IMR-90 (cell line): ENCODE results near the gene NLRC5. TPM values are rescaled to one million over a fixed set of nuclear protein-coding genes. Genes with fewer than 3 reads are reported as not detected.
A peak's percentile ranks its signal among the peaks of the same experiment; 100 is the strongest.

Experiments used
- ATAC-seq: fragments of 200-7000 bp; cut with Tn5 transposase; 2 replicates; pipeline ENCODE4 v1.9.1; 2020; ENCODE audit warnings: low read depth, mild to moderate bottlenecking, moderate library complexity
- BruUV-seq: library from RNA; stranded (reverse); fragments of 400-500 nt; replicated peaks from 2 replicates; lab custom pipeline; 2021; lab: Mats Ljungman, UMichigan
- CTCF ChIA-PET: fragments of 300-600 bp; formaldehyde crosslinking; extraction: SDS; loops from one replicate; lab custom pipeline; 2021; ENCODE audit warnings: antibody characterized with exemption; lab: Yijun Ruan, JAX
- POLR2A ChIA-PET: fragments of 300-600 bp; sonication (Branson Sonifier 250); formaldehyde crosslinking; loops from one replicate; lab custom pipeline; 2022; ENCODE audit warnings: antibody characterized with exemption; ENCODE audit not compliant: unreplicated experiment; lab: Charles Lee
- DNase-seq: peaks from one replicate; pipeline ENCODE4 v3.0.0; 2013
- H2AFZ ChIP-seq: replicated peaks from 2 replicates; pipeline ENCODE3; 2013; ENCODE audit warnings: low read length, mild to moderate bottlenecking; ENCODE audit not compliant: poor library complexity
- H2AK5ac ChIP-seq: 2 replicates; pipeline ENCODE4 v1.6.1; 2013; ENCODE audit warnings: low read depth, low read length, inconsistent platforms
- H2AK9ac ChIP-seq: replicated peaks from 2 replicates; pipeline ENCODE3; 2013; ENCODE audit warnings: mild to moderate bottlenecking, low read depth, low read length, moderate library complexity; ENCODE audit not compliant: poor library complexity
- H2BK120ac ChIP-seq: 2 replicates; pipeline ENCODE4 v1.6.1; 2013; ENCODE audit warnings: low read depth, low read length, inconsistent platforms
- H2BK15ac ChIP-seq: 3 replicates; pipeline ENCODE4 v1.6.1; 2013; ENCODE audit warnings: low read depth, low read length, inconsistent platforms
- H2BK20ac ChIP-seq: 2 replicates; pipeline ENCODE4 v1.6.1; 2013; ENCODE audit warnings: low read depth, mild to moderate bottlenecking, inconsistent platforms, low read length, moderate library complexity
- H2BK5ac ChIP-seq: 2 replicates; pipeline ENCODE4 v1.6.1; 2013; ENCODE audit warnings: mild to moderate bottlenecking, low read depth, low read length, inconsistent platforms; ENCODE audit not compliant: poor library complexity, severe bottlenecking
- H3K14ac ChIP-seq: replicated peaks from 2 replicates; pipeline ENCODE4 v1.6.1; 2013; ENCODE audit warnings: low read depth, low read length, inconsistent platforms
- H3K18ac ChIP-seq: 2 replicates; pipeline ENCODE4 v1.6.1; 2013; ENCODE audit warnings: low read depth, low read length, control low read depth
- H3K23ac ChIP-seq: 2 replicates; pipeline ENCODE4 v1.6.1; 2013; ENCODE audit warnings: low read depth, low read length, inconsistent platforms
- H3K27ac ChIP-seq: 2 replicates; pipeline ENCODE4 v1.5.1; 2013; ENCODE audit warnings: mild to moderate bottlenecking, control low read depth, low read length; ENCODE audit not compliant: insufficient read depth
- H3K27me3 ChIP-seq: 2 replicates; pipeline ENCODE4 v1.6.1; 2013; ENCODE audit warnings: low read length; ENCODE audit not compliant: control insufficient read depth, insufficient read depth
- H3K36me3 ChIP-seq: 2 replicates; pipeline ENCODE4 v1.6.1; 2013; ENCODE audit warnings: low read length, mixed read lengths; ENCODE audit not compliant: control insufficient read depth, insufficient read depth
- H3K4ac ChIP-seq: 2 replicates; pipeline ENCODE4 v1.6.1; 2013; ENCODE audit warnings: low read depth, low read length, inconsistent platforms
- H3K4me1 ChIP-seq: 2 replicates; pipeline ENCODE4 v1.6.1; 2013; ENCODE audit warnings: low read length, mixed read lengths; ENCODE audit not compliant: control insufficient read depth, insufficient read depth
- H3K4me2 ChIP-seq: 2 replicates; pipeline ENCODE4 v1.6.1; 2013; ENCODE audit warnings: low read depth, mild to moderate bottlenecking, control low read depth, low read length, moderate library complexity
- H3K4me3 ChIP-seq: 2 replicates; pipeline ENCODE4 v1.5.1; 2013; ENCODE audit warnings: low read depth, mild to moderate bottlenecking, control low read depth, low read length, moderate library complexity; ENCODE audit not compliant: insufficient read depth
- H3K56ac ChIP-seq: 2 replicates; pipeline ENCODE4 v1.6.1; 2013; ENCODE audit warnings: low read length, inconsistent platforms; ENCODE audit not compliant: insufficient read depth; ENCODE audit errors: extremely low read depth
- H3K79me1 ChIP-seq, 2 experiments: 2 replicates each; pipeline ENCODE4 v1.6.1; 2013; ENCODE audit warnings: low read length in 2 of 2, inconsistent platforms in 1 of 2, low read depth in 1 of 2
- H3K9ac ChIP-seq: 2 replicates; pipeline ENCODE4 v1.6.1; 2013; ENCODE audit warnings: low read depth, low read length, control low read depth
- H3K9me1 ChIP-seq: 2 replicates; pipeline ENCODE4 v1.6.1; 2013; ENCODE audit warnings: low read length, inconsistent platforms; ENCODE audit not compliant: insufficient read depth
- H3K9me3 ChIP-seq: 2 replicates; pipeline ENCODE4 v1.6.1; 2013; ENCODE audit warnings: low read length; ENCODE audit not compliant: control insufficient read depth, insufficient read depth
- H4K20me1 ChIP-seq: 2 replicates; pipeline ENCODE4 v1.6.1; 2013; ENCODE audit warnings: low read length, inconsistent platforms; ENCODE audit not compliant: insufficient read depth
- H4K5ac ChIP-seq: 2 replicates; pipeline ENCODE4 v1.6.1; 2013; ENCODE audit warnings: mild to moderate bottlenecking, low read depth, low read length, control low read depth
- H4K8ac ChIP-seq, 2 experiments: 2 replicates each; pipeline ENCODE4 v1.6.1; 2013; ENCODE audit warnings: low read depth in 2 of 2, low read length in 2 of 2, control low read depth in 1 of 2, inconsistent platforms in 1 of 2
- H4K91ac ChIP-seq: 2 replicates; pipeline ENCODE4 v1.6.1; 2013; ENCODE audit warnings: low read depth, low read length, inconsistent platforms; ENCODE audit not compliant: insufficient read depth
- BHLHE40 ChIP-seq: fragments of 150-350 bp; IDR thresholded peaks from 2 replicates; pipeline ENCODE4 v1.6.1; 2016; ENCODE audit warnings: mild to moderate bottlenecking, low read depth, low read length
- CEBPB ChIP-seq: IDR thresholded peaks from 2 replicates; pipeline ENCODE4 v1.6.1; 2012; ENCODE audit warnings: low read depth, low read length, improper control_type of control experiment
- CHD1 ChIP-seq: IDR thresholded peaks from 2 replicates; pipeline ENCODE4 v1.6.1; 2012; ENCODE audit warnings: low read depth, low read length, improper control_type of control experiment
- FOS ChIP-seq: fragments of 150-350 bp; IDR thresholded peaks from 2 replicates; pipeline ENCODE4 v1.6.1; 2016; ENCODE audit warnings: low read depth, low read length
- MAFK ChIP-seq: IDR thresholded peaks from 2 replicates; pipeline ENCODE4 v1.6.1; 2012; ENCODE audit warnings: low read depth, low read length, improper control_type of control experiment
- MAZ ChIP-seq: IDR thresholded peaks from 2 replicates; pipeline ENCODE4 v1.6.1; 2012; ENCODE audit warnings: low read depth, mild to moderate bottlenecking, low read length, improper control_type of control experiment, moderate library complexity, borderline replicate concordance
- MXI1 ChIP-seq: IDR thresholded peaks from 2 replicates; pipeline ENCODE4 v1.6.1; 2012; ENCODE audit warnings: low read depth, mild to moderate bottlenecking, low read length, moderate library complexity, borderline replicate concordance
- NFE2L2 ChIP-seq: fragments of 150-350 bp; IDR thresholded peaks from 2 replicates; pipeline ENCODE4 v1.6.1; 2016; ENCODE audit warnings: low read depth, mild to moderate bottlenecking, low read length
- POLR2A ChIP-seq: IDR thresholded peaks from 2 replicates; pipeline ENCODE4 v1.6.1; 2012; ENCODE audit warnings: mild to moderate bottlenecking, low read depth, low read length
- RAD21 ChIP-seq: IDR thresholded peaks from 2 replicates; pipeline ENCODE4 v1.6.1; 2012; ENCODE audit warnings: low read length, improper control_type of control experiment
- RCOR1 ChIP-seq: IDR thresholded peaks from 2 replicates; pipeline ENCODE4 v1.6.1; 2012; ENCODE audit warnings: mild to moderate bottlenecking, low read length, improper control_type of control experiment; ENCODE audit not compliant: insufficient replicate concordance
- RFX5 ChIP-seq: IDR thresholded peaks from 2 replicates; pipeline ENCODE4 v1.8.0; 2012; ENCODE audit warnings: low read depth, mild to moderate bottlenecking, low read length, moderate library complexity
- SMC3 ChIP-seq: fragments of 150-350 bp; IDR thresholded peaks from 2 replicates; pipeline ENCODE4 v1.6.1; 2016; ENCODE audit warnings: low read depth, mild to moderate bottlenecking, antibody characterized with exemption, low read length, moderate library complexity
- USF2 ChIP-seq: fragments of 150-350 bp; IDR thresholded peaks from 2 replicates; pipeline ENCODE4 v1.6.1; 2017; ENCODE audit warnings: mild to moderate bottlenecking, antibody characterized with exemption, low read length, low read depth
- WGBS, 2 experiments: methylation state at CpG; one replicate each; pipeline versions ENCODE4 v1.1.5 to v1.1.7; 2013; ENCODE audit warnings: missing lambda C conversion rate in 2 of 2; ENCODE audit not compliant: insufficient read length in 1 of 2; ENCODE audit errors: extremely low coverage in 2 of 2; 5-methylcytosine and 5-hydroxymethylcytosine counted together
- dilution Hi-C: fragments of 300-500 bp; cut with HindIII; formaldehyde crosslinking; loops from one replicate; pipeline ENCODE4 v1.14.3; 2018; ENCODE audit warnings: low sequenced_read_pairs; ENCODE audit not compliant: unreplicated experiment
- in situ Hi-C: fragments of 300-500 bp; cut with MboI; formaldehyde crosslinking; loops from 3 replicates; pipeline ENCODE4 v1.14.3; 2019; ENCODE audit warnings: low sequenced_read_pairs, inconsistent platforms, mixed read lengths
- intact Hi-C: fragments of 100-400 bp; cut with micrococcal nuclease; formaldehyde crosslinking; loops from 2 replicates; pipeline ENCODE4 v1.10.0; 2022
- polyA plus RNA-seq, 3 experiments: library from polyadenylated mRNA; depleted of rRNA; stranded (reverse); fragments of >200 nt; gene quantifications; 2 replicates each; pipeline ENCODE4 v1.2.3, GENCODE V29; 2012; ENCODE audit warnings: low replicate concordance in 1 of 3
- total RNA-seq: library from RNA; depleted of rRNA; stranded (reverse); fragments of >200 nt; gene quantifications from 2 replicates; pipeline ENCODE4 v1.2.3, GENCODE V29; 2012
- TF ChIP-seq, protein P1 (sequence below): conservative IDR thresholded peaks from 2 replicates; pipeline ENCODE4 v1.5.1; 2012; ENCODE audit warnings: mild to moderate bottlenecking, low read depth, low read length, improper control_type of control experiment
- TF ChIP-seq, protein P2 (sequence below): fragments of 150-350 bp; IDR thresholded peaks from 2 replicates; pipeline ENCODE4 v1.6.1; 2016; ENCODE audit warnings: low read depth, mild to moderate bottlenecking, low read length, moderate library complexity, borderline replicate concordance

Gene NLRC5
- total and polyA plus RNA-seq, 2 of the 4 experiments (the other 2 are of a cell fraction): 9.1 to 14.9 TPM

GRCh38 chr16:57133031-57133430 is 143.7 kb downstream of the NLRC5 start:
- Histone ChIP-seq H2BK5ac (no peak overlapping the region), H2AK5ac (no peak overlapping the region), H3K4me1 (no peaks in the 10 kb centered on the region), H3K56ac (no peak overlapping the region), H3K4me2 (no peak overlapping the region), H3K36me3 (no peaks in the 10 kb centered on the region; the same call in 1 of the 2 replicates), H3K27ac (no peak overlapping the region), H3K9ac (no peak overlapping the region), H2AFZ (no peak overlapping the region), H4K5ac (no peak overlapping the region), H2BK15ac (no peak overlapping the region), H3K4ac (no peak overlapping the region), H4K8ac (no peak overlapping the region), H3K79me1 (no peaks in the 10 kb centered on the region), H3K18ac (no peak overlapping the region), H4K91ac (no peak overlapping the region), H3K9me3 (no peaks in the 10 kb centered on the region), H3K14ac (no peak overlapping the region), H3K27me3 (no peaks in the 10 kb centered on the region), H2BK20ac (no peak overlapping the region), H3K9me1 (peaks cover 3% of the 10 kb centered on the region; the same call in 1 of the 2 replicates), H2AK9ac (peak overlapping the region; percentile 29), H2BK120ac (no peak overlapping the region), H3K4me3 (no peak overlapping the region), H3K23ac (no peak overlapping the region), H4K20me1 (no peaks in the 10 kb centered on the region)
- POLR2A ChIA-PET: no interaction called here
- ATAC-seq (no peak), DNase-seq (no peak)
- dilution Hi-C loops: no loop called here
- WGBS, 2 experiments: 100% methylated on average over 2 of the region's 4 CpGs; no CpG with 5 or more reads in 1 of the 2 experiments
- CTCF ChIA-PET: no interaction called here
- TF ChIP-seq FOS: no peak
- TF ChIP-seq CEBPB: no peak
- TF ChIP-seq SMC3: no peak
- TF ChIP-seq BHLHE40: no peak
- no peak for TF ChIP-seq MXI1
- no peak for TF ChIP-seq NFE2L2
- TF ChIP-seq POLR2A: no peak
- TF ChIP-seq CHD1: no peak
- TF ChIP-seq MAFK: no peak
- TF ChIP-seq, protein P1, sequence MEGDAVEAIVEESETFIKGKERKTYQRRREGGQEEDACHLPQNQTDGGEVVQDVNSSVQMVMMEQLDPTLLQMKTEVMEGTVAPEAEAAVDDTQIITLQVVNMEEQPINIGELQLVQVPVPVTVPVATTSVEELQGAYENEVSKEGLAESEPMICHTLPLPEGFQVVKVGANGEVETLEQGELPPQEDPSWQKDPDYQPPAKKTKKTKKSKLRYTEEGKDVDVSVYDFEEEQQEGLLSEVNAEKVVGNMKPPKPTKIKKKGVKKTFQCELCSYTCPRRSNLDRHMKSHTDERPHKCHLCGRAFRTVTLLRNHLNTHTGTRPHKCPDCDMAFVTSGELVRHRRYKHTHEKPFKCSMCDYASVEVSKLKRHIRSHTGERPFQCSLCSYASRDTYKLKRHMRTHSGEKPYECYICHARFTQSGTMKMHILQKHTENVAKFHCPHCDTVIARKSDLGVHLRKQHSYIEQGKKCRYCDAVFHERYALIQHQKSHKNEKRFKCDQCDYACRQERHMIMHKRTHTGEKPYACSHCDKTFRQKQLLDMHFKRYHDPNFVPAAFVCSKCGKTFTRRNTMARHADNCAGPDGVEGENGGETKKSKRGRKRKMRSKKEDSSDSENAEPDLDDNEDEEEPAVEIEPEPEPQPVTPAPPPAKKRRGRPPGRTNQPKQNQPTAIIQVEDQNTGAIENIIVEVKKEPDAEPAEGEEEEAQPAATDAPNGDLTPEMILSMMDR: no peak
- TF ChIP-seq, protein P2, sequence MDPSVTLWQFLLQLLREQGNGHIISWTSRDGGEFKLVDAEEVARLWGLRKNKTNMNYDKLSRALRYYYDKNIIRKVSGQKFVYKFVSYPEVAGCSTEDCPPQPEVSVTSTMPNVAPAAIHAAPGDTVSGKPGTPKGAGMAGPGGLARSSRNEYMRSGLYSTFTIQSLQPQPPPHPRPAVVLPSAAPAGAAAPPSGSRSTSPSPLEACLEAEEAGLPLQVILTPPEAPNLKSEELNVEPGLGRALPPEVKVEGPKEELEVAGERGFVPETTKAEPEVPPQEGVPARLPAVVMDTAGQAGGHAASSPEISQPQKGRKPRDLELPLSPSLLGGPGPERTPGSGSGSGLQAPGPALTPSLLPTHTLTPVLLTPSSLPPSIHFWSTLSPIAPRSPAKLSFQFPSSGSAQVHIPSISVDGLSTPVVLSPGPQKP: no peak
- no peak for TF ChIP-seq MAZ
- TF ChIP-seq RFX5: no peak
- TF ChIP-seq RCOR1: no peak
- no peak for TF ChIP-seq USF2
- no peak for TF ChIP-seq RAD21
- intact Hi-C loops: no loop called here
- in situ Hi-C loops: no loop called here
- no TSS peak for BruUV-seq
